IPS-15b (cell line): Measurements from ENCODE around the gene NEK11.
"Not testable (repeated sequence)": the region's sequence is repeated elsewhere in the genome, so short reads cannot be mapped to it uniquely, and the experiment has no call there.

Source experiments
- H3K27me3 ChIP-seq: one replicate; pipeline ENCODE4 v1.6.1; 2013; ENCODE audit warnings: low read length; ENCODE audit not compliant: control insufficient read depth, insufficient read depth
- H3K36me3 ChIP-seq: one replicate; pipeline ENCODE4 v1.6.1; 2013; ENCODE audit warnings: low read length; ENCODE audit not compliant: control insufficient read depth, insufficient read depth
- H3K4me1 ChIP-seq: one replicate; pipeline ENCODE4 v1.6.1; 2013; ENCODE audit warnings: mild to moderate bottlenecking, low read length; ENCODE audit not compliant: control insufficient read depth, insufficient read depth
- H3K4me3 ChIP-seq: one replicate; pipeline ENCODE4 v1.5.1; 2013; ENCODE audit warnings: low read depth, low read length
- H3K9ac ChIP-seq: one replicate; pipeline ENCODE4 v1.6.1; 2013; ENCODE audit warnings: low read depth, mild to moderate bottlenecking, low read length
- H3K9me3 ChIP-seq: one replicate; pipeline ENCODE4 v1.6.1; 2013; ENCODE audit warnings: mild to moderate bottlenecking, low read length; ENCODE audit not compliant: control insufficient read depth, insufficient read depth

NEK11 gene

DNA sequence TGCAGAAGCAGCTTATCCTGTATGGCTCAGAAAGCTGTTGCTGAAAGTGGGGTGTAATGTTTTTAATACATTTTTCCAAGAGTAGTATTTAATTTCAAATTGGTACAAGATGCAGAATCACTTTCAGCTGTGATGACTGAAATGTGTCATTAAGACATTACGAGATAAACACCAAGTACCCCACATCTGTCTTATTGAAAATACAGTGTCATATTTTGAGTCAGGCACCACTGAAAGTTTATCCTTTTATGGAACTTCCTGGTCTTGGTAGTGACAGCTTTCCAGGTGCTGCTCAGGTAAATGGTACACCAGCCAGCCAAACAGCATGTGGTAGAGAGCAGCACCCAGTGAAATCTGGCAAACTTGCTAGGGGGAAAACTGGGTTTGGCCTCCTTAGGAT, 17.0 kb upstream of the NEK11 start:
- Histone ChIP-seq H3K9me3 (no peaks in the 10 kb centered on the region), H3K4me3 (no peak overlapping the region), H3K9ac (no peak overlapping the region), H3K36me3 (no peaks in the 10 kb centered on the region), H3K27me3 (no peaks in the 10 kb centered on the region), H3K4me1 (no peaks in the 10 kb centered on the region)

DNA sequence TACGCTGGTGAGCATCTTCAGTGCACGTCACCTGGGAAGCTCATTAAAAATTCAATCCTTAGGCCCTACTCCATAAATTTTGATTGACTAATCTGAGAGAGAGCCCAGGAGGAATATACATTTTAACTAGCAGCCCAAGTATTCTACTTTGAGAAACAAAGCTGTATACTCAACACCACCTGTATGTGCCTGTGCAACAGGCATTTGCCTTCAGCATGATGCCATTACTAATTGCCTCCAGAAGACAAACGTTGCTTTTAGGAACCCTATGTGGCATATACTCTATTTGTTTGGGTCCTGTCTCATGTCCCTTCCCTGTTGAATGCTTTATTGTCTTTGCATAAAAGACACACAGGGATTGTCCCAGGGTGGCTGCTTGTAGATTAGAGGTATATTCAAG, 7.7 kb upstream of the NEK11 start:
- no peak overlapping the region for H3K4me3 ChIP-seq
- H3K9me3 ChIP-seq: no peaks in the 10 kb centered on the region
- no peaks in the 10 kb centered on the region for H3K27me3 ChIP-seq
- no peaks in the 10 kb centered on the region for H3K4me1 ChIP-seq
- H3K9ac ChIP-seq: no peak overlapping the region
- H3K36me3 ChIP-seq: no peaks in the 10 kb centered on the region

DNA sequence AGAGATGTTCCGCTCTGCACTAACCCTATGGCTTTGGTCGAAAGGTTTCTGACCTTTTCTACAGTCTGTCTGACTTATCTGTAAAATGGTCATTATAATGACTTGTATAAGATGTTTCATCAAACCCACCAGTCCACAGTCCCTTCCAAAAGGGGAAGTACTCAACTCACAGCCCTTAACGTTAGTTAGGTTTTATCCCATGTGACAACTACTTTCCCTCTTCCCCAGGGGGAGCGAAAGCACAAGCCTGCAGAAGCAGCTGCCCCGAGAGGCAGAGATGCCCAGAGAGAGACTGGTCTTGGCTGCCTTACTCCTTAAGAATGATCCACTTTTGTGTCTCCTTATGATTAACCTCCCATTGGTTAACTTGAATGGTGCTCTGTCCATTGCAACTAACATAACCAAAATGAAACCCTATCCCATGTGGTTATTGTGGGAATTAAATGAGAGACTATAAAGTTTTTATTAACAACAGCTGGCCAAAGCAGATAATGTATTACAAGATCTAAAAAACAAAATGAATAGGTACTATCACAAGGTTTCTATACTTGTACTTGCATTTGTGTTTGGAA, 6.5 kb upstream of the NEK11 start:
- H3K27me3 ChIP-seq: no peaks in the 10 kb centered on the region
- H3K9ac ChIP-seq: no peak overlapping the region
- H3K9me3 ChIP-seq: no peaks in the 10 kb centered on the region
- H3K36me3 ChIP-seq: no peaks in the 10 kb centered on the region
- no peaks in the 10 kb centered on the region for H3K4me1 ChIP-seq
- H3K4me3 ChIP-seq: no peak overlapping the region

DNA sequence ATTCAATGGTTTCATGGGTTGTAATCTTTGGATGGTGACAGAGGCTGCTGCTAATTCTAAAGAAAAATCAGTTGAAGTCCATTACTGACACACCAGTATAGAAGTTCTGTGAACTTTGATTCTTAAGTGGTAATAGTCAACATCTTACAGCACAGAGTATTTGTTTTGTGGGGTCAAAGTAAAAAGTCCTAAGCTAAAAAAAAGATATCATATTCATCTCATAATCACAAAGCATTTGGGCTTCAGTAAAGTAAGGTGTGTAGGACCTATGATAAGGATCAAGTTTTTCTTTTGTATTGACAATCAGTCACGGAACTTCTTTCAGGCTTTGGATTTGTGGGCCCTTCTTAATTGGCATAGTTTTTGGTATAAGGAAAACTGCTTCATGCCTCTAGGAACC, 1.1 kb upstream of the NEK11 start:
- H3K9ac ChIP-seq: no peak overlapping the region
- H3K4me3 ChIP-seq: no peak overlapping the region
- no peaks in the 10 kb centered on the region for H3K36me3 ChIP-seq
- no peaks in the 10 kb centered on the region for H3K9me3 ChIP-seq
- H3K27me3 ChIP-seq: no peaks in the 10 kb centered on the region
- no peaks in the 10 kb centered on the region for H3K4me1 ChIP-seq

DNA sequence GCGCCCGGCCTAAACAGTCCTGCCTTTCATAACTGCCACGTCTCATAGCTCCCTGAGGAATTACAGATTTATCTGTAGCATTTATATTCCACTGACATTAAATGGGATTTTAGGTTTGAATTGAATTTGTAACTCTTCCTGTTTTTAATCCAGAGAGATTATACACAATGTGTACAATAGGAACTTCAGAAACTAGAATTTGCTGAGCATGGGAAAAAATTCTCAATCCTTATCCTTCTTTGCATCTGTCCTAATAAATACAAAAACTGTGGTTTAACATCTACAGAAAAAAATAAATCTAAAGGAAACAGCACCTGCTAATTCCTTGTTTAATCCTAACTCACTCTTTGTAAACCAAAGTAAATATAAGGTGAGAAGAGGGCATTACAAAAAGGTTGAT, 2.2 kb downstream of the NEK11 start:
- no peaks in the 10 kb centered on the region for H3K9me3 ChIP-seq
- no peak overlapping the region for H3K4me3 ChIP-seq
- H3K36me3 ChIP-seq: no peaks in the 10 kb centered on the region
- no peaks in the 10 kb centered on the region for H3K27me3 ChIP-seq
- H3K4me1 ChIP-seq: no peaks in the 10 kb centered on the region
- no peak overlapping the region for H3K9ac ChIP-seq

DNA sequence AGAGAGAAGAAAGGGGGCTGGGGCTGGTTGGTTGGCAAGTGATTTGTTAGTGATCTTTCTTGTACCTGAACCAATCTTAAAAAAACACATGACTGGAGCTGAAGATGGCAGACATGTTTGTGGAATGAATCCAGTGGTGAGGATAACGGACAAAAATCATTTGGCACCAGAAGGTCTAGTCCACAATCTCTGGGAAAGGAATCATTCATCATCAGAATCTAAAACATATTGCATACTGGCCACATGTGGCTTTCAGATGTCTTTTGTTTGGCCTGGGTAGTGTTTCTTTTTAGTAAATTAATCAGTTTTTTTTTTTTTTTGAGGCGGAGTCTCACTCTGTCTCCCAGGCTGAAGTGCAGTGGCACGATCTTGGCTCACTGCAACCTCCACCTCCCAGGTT, 5.0 kb downstream of the NEK11 start:
- no peaks in the 10 kb centered on the region for H3K4me1 ChIP-seq
- no peak overlapping the region for H3K9ac ChIP-seq
- H3K4me3 ChIP-seq: no peak overlapping the region
- no peaks in the 10 kb centered on the region for H3K9me3 ChIP-seq
- H3K27me3 ChIP-seq: no peaks in the 10 kb centered on the region
- H3K36me3 ChIP-seq: no peaks in the 10 kb centered on the region

DNA sequence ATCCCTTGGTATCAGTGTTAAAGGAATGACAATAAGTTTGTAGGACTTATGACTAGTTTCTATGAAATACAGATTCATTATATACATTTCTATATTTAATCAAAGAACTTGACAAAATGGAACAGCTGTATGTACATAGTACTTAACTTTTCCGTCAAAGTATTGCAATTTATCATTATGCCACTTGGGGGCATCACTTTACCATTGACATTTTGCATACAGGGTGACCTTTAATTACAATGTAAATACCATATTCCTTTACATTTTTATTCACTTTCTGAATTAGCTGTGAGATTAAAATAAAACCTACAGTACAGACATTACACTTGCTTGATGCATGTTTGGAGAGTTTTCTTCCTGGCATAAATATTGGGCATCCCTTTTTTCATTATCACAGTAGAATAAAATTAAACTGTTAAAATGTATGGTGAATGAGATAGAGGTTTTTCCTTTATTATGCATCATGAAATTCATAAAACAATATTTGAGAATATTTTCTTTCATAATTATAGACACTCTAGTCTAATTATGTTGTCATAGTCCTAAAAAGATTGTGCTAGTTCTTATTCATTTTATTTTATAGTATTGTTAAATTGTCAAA, 6.9 kb downstream of the NEK11 start:
- Histone ChIP-seq H3K9me3 (no peaks in the 10 kb centered on the region), H3K36me3 (no peaks in the 10 kb centered on the region), H3K9ac (no peak overlapping the region), H3K27me3 (no peaks in the 10 kb centered on the region), H3K4me3 (no peak overlapping the region), H3K4me1 (no peaks in the 10 kb centered on the region)

DNA sequence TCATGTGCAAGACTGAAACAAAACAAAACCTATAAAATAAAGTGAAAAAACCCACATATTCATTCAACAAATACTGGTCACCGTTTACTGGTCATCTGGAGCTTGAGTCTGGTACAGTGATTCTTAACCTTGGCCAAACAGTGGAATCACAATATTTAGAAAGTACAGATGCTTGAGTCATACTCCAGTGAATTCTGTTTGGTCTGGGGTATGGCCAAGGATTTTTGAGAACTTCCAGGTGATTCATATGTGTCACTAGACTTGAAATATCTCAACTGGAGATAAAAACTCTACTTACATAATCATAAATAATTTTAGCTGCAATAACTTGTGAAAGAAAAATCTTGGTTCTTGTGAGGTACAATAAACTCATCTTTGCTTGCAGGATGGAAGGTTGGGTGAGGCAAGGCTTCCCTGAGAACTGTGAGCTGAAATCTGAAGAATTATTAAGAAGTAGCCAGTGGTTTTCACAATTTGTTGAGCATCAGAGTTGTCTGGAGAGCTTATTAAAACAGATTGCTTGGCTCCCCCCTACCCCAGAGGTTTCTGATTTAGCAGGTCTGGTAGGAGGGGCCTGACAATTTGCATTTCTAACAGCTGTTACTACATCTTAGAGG, 9.6 kb downstream of the NEK11 start:
- Histone ChIP-seq H3K4me1 (no peaks in the 10 kb centered on the region), H3K27me3 (no peaks in the 10 kb centered on the region), H3K9me3 (no peaks in the 10 kb centered on the region), H3K36me3 (no peaks in the 10 kb centered on the region), H3K9ac (no peak overlapping the region), H3K4me3 (no peak overlapping the region)

DNA sequence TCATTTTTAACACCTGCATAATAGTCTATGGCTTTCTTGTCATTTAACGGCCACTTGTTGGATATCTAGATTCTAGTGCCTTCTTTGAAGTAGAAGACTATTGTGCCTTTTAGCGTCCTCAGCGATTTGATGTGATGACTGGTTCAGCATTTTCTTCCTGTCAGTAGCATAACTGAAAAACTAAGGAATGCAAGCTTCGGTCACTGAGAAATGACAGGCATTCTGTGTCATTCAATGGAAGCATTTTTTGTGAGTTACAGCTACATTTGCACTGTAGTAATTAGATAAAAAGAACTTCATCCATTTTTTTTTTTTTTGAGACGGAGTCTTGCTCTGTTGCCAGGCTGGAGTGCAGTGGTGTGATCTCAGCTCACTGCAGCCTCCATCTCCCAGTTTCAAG, 10.3 kb downstream of the NEK11 start:
- Histone ChIP-seq H3K36me3 (no peaks in the 10 kb centered on the region), H3K4me1 (no peaks in the 10 kb centered on the region), H3K9ac (no peak overlapping the region), H3K27me3 (no peaks in the 10 kb centered on the region), H3K4me3 (no peak overlapping the region), H3K9me3 (no peaks in the 10 kb centered on the region)

DNA sequence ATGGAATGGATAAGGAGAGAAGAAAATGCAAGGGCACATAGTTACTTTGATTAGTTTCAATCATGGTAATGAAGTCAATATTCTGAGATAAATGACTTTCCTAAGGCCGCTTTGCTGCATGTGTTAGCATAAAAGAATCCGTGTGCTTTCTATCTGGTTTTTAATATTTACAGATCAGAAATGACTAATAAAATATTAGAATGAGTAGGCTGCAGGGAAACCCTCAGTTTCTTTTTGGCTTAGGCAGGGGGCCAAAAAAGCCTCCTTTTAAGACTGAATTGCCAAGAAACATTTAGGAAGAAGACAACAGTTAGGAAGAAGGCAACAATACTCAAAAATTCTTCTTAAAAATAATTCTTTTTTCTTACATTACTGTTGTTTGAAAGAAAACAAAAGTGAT, 11.6 kb downstream of the NEK11 start:
- H3K4me3 ChIP-seq: no peak overlapping the region
- H3K27me3 ChIP-seq: no peaks in the 10 kb centered on the region
- H3K4me1 ChIP-seq: no peaks in the 10 kb centered on the region
- no peaks in the 10 kb centered on the region for H3K36me3 ChIP-seq
- H3K9ac ChIP-seq: no peak overlapping the region
- no peaks in the 10 kb centered on the region for H3K9me3 ChIP-seq

DNA sequence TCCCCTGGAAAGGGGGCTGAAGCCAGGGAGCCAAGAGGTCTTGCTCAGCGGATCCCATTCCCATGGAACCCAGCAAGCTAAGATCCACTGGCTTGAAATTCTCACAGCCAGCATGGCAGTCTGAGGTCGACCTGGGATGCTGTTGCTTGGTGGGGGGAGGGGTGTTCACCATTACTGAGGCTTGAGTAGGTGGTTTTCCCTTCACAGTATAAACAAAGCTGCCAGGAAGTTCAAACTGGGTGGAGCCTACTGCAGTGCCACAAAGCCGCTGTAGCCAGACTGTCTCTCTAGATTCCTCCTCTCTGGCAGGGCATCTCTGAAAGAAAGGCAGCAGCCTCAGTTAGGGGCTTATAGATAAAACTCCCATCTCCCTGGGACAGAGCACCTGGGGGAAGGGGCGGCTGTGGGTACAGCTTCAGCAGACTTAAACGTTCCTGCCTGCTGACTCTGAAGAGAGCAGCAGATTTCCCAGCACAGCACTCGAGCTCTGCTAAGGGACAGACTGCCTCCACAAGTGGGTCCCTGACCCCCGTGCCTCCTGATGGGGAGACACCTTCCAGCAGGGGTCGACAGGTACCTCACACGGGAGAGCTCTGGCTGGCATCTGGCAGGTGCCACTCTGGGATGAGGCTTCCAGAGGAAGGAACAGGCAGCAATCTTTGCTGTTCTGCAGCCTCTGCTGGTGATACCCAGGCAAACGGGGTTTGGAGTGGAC, 15.8 kb downstream of the NEK11 start:
- not testable (repeated sequence) for H3K36me3 ChIP-seq, H3K9ac ChIP-seq, H3K4me1 ChIP-seq, H3K9me3 ChIP-seq, H3K27me3 ChIP-seq, H3K4me3 ChIP-seq

DNA sequence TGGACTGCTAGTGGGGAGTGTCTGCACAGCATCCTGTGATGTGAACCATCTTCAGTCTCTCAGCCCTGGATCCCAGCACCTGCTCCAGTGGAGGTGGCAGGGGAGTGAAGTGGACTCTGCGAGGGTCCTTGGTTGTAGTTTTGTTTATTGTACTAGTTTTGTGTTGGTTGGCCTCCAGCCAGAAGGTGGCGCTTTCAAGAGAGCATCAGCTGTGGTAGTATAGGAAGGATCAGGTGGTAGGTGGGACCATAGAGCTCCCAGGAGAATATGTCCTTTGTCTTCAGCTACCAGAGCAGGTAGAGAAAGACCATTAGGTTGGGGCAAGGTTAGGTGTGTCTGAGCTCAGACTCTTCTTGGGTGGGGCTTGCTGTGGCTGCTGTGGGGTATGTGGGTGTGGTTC, 20.9 kb downstream of the NEK11 start:
- peak overlapping the region; percentile 13 for H3K4me3 ChIP-seq
- H3K36me3 ChIP-seq: no peaks in the 10 kb centered on the region
- H3K27me3 ChIP-seq: no peaks in the 10 kb centered on the region
- peaks cover 3% of the 10 kb centered on the region for H3K4me1 ChIP-seq
- no peaks in the 10 kb centered on the region for H3K9me3 ChIP-seq
- no peak overlapping the region for H3K9ac ChIP-seq
